Left lung (tissue), 10 donors: ENCODE results near the gene HNRNPUL1. TPM values are rescaled to one million over a fixed set of nuclear protein-coding genes. Genes with fewer than 3 reads are reported as not detected.

Source experiments
- ATAC-seq: fragments of 200-7000 bp; cut with Tn5 transposase; one replicate; pipeline ENCODE4 v1.9.1; 2020; ENCODE audit warnings: moderate library complexity
- DNase-seq, 4 donors: peaks; one replicate each; pipeline ENCODE4 v3.0.0-alpha.2; 2013 to 2020
- H3K27ac ChIP-seq, 2 donors: fragments of 200-600 bp; sonication (generic) in 1 of 2; one replicate each; pipeline versions ENCODE4 v1.5.0 to v1.8.0; 2020 to 2021
- H3K27me3 ChIP-seq, 2 donors: fragments of 200-600 bp; sonication (generic) in 1 of 2; one replicate each; pipeline versions ENCODE4 v1.5.0 to v1.8.0; 2020 to 2021
- H3K36me3 ChIP-seq, 2 donors: fragments of 200-600 bp; sonication (generic) in 1 of 2; one replicate each; pipeline versions ENCODE4 v1.5.0 to v1.8.0; 2020 to 2021
- H3K4me1 ChIP-seq, 2 donors: fragments of 200-600 bp; one replicate each; pipeline ENCODE4 v1.8.0; 2021
- H3K4me3 ChIP-seq, 2 donors: fragments of 200-600 bp; sonication (generic) in 1 of 2; one replicate each; pipeline versions ENCODE4 v1.5.0 to v1.8.0; 2020 to 2021; ENCODE audit warnings: mild to moderate bottlenecking in 1 of 2
- H3K9me3 ChIP-seq, 2 donors: fragments of 200-600 bp; sonication (generic) in 1 of 2; one replicate each; pipeline versions ENCODE4 v1.5.0 to v1.8.0; 2020 to 2021
- intact Hi-C, 2 donors: fragments of 100-400 bp; cut with DNase I; formaldehyde crosslinking; loops; one replicate each; pipeline versions ENCODE4 v1.11.2 to v1.14.2; 2022
- polyA plus RNA-seq, 6 donors: library from polyadenylated mRNA; unstranded; fragments of 120-200 nt; gene quantifications; one replicate each; pipeline ENCODE4 v1.2.1, GENCODE V29; 2013; ENCODE audit not compliant: insufficient read length in 6 of 6
- total RNA-seq, 2 donors: library from RNA; stranded (reverse); fragmentation: NEBNext Ultra II Directional; extraction: Animal tissue kit (Norgen Biotek cat#: 25700); gene quantifications; one replicate each; pipeline ENCODE4 v1.2.1, GENCODE V29; 2021
- TF ChIP-seq, protein P1 (sequence below), 2 donors: fragments of 200-600 bp; sonication (generic) in 1 of 2; IDR thresholded peaks; one replicate each; pipeline versions ENCODE4 v1.5.0 to v1.8.0; 2021; ENCODE audit warnings: antibody characterized with exemption in 2 of 2
- donor health status: DM: no; HTN: yes; CAD: no.
- donor health status: DM: no; HTN: no; CAD: no.

Gene HNRNPUL1
- total and polyA plus RNA-seq, 8 donors: 168 to 240 (median 227) TPM

DNA sequence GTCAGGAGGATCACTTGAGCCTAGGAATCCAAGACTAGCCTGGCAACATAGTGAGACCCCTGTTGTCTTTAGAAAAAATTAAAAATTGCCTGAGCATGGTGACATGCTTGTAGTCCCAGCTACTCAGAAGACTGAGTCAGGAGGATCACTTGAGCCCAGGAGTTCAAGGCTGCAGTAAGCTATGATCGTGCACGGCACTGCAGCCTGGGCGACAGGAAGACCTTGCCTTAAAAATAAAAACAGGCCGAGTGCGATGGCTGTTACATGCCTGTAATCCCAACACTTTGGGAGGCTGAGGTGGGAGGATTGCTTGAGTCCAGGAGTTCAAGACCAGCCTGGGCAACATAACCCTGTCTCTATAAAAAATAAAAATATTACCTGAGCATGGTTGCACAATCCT is 5.4 kb downstream of the HNRNPUL1 start:
- DNase-seq (no peak), ATAC-seq (no peak)
- intact Hi-C loops: no loop called here
- Histone ChIP-seq H3K36me3 (peaks cover 4 to 73% of the 10 kb centered on the region in 2 donors), H3K4me3 (no peak overlapping the region), H3K27ac (no peak overlapping the region), H3K4me1 (peaks cover 13 to 27% of the 10 kb centered on the region in 2 donors), H3K27me3 (no peaks in the 10 kb centered on the region), H3K9me3 (no peaks in the 10 kb centered on the region)
- TF ChIP-seq, protein P1, sequence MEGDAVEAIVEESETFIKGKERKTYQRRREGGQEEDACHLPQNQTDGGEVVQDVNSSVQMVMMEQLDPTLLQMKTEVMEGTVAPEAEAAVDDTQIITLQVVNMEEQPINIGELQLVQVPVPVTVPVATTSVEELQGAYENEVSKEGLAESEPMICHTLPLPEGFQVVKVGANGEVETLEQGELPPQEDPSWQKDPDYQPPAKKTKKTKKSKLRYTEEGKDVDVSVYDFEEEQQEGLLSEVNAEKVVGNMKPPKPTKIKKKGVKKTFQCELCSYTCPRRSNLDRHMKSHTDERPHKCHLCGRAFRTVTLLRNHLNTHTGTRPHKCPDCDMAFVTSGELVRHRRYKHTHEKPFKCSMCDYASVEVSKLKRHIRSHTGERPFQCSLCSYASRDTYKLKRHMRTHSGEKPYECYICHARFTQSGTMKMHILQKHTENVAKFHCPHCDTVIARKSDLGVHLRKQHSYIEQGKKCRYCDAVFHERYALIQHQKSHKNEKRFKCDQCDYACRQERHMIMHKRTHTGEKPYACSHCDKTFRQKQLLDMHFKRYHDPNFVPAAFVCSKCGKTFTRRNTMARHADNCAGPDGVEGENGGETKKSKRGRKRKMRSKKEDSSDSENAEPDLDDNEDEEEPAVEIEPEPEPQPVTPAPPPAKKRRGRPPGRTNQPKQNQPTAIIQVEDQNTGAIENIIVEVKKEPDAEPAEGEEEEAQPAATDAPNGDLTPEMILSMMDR (IDR thresholded peaks at IDR 0.05): no peak

DNA sequence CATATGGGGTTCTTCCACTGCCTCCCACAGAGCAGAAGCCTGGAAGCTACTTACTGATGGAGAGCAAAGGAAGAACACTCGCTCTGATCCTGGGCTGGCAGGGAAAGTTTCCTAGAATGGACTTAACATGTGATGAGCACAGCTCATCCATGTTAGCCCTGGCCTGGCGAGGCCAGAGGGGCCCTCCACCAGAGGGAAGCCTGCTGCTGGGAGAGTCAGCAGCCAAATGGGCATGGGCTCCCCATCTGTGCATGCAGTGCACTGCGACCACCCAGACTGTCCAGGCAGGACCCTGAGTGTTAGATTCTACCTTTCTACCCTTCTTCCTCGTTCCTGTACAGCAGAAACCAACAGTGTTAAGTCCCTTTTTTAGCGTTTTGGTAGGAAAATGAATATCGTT is 8.9 kb downstream of the HNRNPUL1 start:
- Histone ChIP-seq H3K9me3 (no peaks in the 10 kb centered on the region), H3K27ac (no peak overlapping the region), H3K4me3 (no peak overlapping the region), H3K36me3 (peaks cover 14 to 100% of the 10 kb centered on the region in 2 donors), H3K27me3 (no peaks in the 10 kb centered on the region), H3K4me1 (peaks cover 0 to 6% of the 10 kb centered on the region in 2 donors)
- TF ChIP-seq, protein P1 (IDR thresholded peaks at IDR 0.05): no peak
- DNase-seq (no peak), ATAC-seq (no peak)
- intact Hi-C loops: no loop called here

DNA sequence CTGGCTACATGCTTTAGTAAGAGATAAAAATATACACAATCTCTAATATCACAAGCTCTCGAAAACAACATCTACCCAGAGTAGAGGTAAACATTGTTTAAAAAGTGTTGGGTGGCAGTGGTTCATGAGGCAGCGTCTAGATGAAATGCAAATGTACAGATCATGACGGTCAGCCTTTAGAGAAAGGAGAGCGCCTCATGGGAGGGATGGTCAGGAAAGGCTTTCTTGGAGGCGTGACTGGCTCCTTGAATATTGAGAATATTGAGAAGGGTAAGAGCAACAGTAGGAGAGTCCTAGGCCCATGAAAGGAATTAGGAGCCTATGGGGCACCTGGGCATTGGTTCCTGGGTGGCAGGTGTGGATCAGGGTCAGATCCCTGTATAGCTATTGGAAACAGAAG is 10.6 kb downstream of the HNRNPUL1 start:
- no peak for DNase-seq
- TF ChIP-seq, protein P1 (IDR thresholded peaks at IDR 0.05): no peak
- Histone ChIP-seq H3K4me3 (no peak overlapping the region), H3K9me3 (no peaks in the 10 kb centered on the region), H3K27ac (no peak overlapping the region), H3K27me3 (no peaks in the 10 kb centered on the region), H3K4me1 (peaks cover 0 to 6% of the 10 kb centered on the region in 2 donors), H3K36me3 (peaks cover 14 to 100% of the 10 kb centered on the region in 2 donors)
- ATAC-seq: no peak
- intact Hi-C loops: no loop called here

DNA sequence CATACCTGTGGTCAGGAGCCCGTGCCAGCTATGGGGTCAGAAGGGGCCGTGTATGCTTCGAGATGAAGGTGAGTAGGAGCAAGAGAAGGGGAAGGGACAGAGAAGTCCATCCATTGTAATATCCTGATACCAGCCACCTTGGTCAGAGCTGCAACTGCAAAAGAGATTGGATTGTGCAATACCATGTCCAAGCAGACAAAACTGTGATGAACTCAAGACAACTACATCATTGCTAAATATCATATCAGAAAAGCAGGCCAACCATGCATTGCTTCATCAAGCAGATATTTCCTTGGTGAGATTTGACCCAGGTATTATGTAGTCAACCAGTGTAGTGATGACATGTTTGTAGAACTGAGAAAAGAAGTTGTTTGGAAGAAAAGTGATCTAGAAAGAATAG is 12.1 kb downstream of the HNRNPUL1 start:
- no peak for DNase-seq
- TF ChIP-seq, protein P1 (IDR thresholded peaks at IDR 0.05): no peak

DNA sequence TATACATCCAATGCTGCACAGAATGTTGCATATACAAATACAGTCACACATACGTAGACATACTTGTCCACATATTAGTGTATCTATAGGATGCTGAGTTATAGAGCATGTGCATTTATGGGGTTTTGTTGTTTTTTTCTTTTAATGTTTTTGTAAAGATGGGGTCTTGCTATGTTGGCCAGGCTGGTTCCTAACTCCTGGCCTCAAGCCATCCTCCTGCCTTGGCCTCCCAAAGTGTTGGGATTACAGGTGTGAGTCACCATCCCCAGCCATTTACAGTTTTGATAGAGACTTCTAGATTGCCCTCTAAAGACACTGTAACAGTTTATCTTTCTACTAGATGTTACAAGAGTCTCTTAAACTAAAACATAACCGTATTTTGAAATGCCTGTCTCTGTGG is 14.3 kb downstream of the HNRNPUL1 start:
- Histone ChIP-seq H3K4me3 (no peak overlapping the region), H3K27me3 (no peaks in the 10 kb centered on the region), H3K4me1 (peaks cover 0 to 6% of the 10 kb centered on the region in 2 donors), H3K27ac (no peak overlapping the region), H3K36me3 (peaks cover 10 to 100% of the 10 kb centered on the region in 2 donors), H3K9me3 (no peaks in the 10 kb centered on the region)
- ATAC-seq (no peak), DNase-seq (no peak)
- intact Hi-C loops: no loop called here
- TF ChIP-seq, protein P1 (IDR thresholded peaks at IDR 0.05): no peak

More for the DNA sequence above, 12.1 kb downstream of the HNRNPUL1 start:
- Histone ChIP-seq H3K4me3 (no peak overlapping the region), H3K9me3 (no peaks in the 10 kb centered on the region), H3K4me1 (peaks cover 0 to 6% of the 10 kb centered on the region in 2 donors), H3K36me3 (peaks cover 14 to 100% of the 10 kb centered on the region in 2 donors), H3K27me3 (no peaks in the 10 kb centered on the region), H3K27ac (no peak overlapping the region)
- intact Hi-C loops: no loop called here
- no peak for ATAC-seq
